H1 (cell line): Measurements from ENCODE around the gene WWC2. TPM values are rescaled to one million over a fixed set of nuclear protein-coding genes. Genes with fewer than 3 reads are reported as not detected.

Experiments
- CTCF ChIA-PET: fragments of 300-600 bp; sonication (Branson Sonifier 250); formaldehyde crosslinking; loops from one replicate; lab custom pipeline; 2021; ENCODE audit not compliant: partially characterized antibody; lab: Charles Lee
- POLR2A ChIA-PET: fragments of 300-600 bp; sonication (Branson Sonifier 250); formaldehyde crosslinking; loops from one replicate; lab custom pipeline; 2021; ENCODE audit warnings: inconsistent platforms; ENCODE audit not compliant: partially characterized antibody; lab: Charles Lee
- DNase-seq, 2 experiments: peaks; one replicate each; pipeline versions ENCODE4 v3.0.0 to v3.0.0-alpha.2; 2010 to 2022; ENCODE audit warnings: low spot score in 2 of 2, low read depth in 1 of 2, mixed read lengths in 1 of 2
- FAIRE-seq: peaks from 2 replicates; lab custom pipeline; 2011; peaks lifted over from hg19 to GRCh38; lab: Jason Lieb, UNC
- H2AFZ ChIP-seq: 2 replicates; pipeline ENCODE4 v1.8.1; 2012; ENCODE audit warnings: low read length, inconsistent platforms
- H2AK5ac ChIP-seq: 2 replicates; pipeline ENCODE4 v1.6.1; 2013; ENCODE audit warnings: low read depth, low read length
- H2BK120ac ChIP-seq: replicated peaks from 2 replicates; pipeline ENCODE3; 2013; ENCODE audit warnings: low read depth, low read length, inconsistent platforms
- H2BK12ac ChIP-seq: 2 replicates; pipeline ENCODE4 v1.6.1; 2013; ENCODE audit warnings: low read depth, low read length
- H2BK15ac ChIP-seq: 2 replicates; pipeline ENCODE4 v1.6.1; 2013; ENCODE audit warnings: low read length
- H2BK20ac ChIP-seq: 2 replicates; pipeline ENCODE4 v1.6.1; 2013; ENCODE audit warnings: low read length
- H2BK5ac ChIP-seq: 2 replicates; pipeline ENCODE4 v1.6.1; 2013; ENCODE audit warnings: low read depth, low read length
- H3K14ac ChIP-seq: 2 replicates; pipeline ENCODE4 v1.6.1; 2013; ENCODE audit warnings: inconsistent platforms; ENCODE audit not compliant: insufficient read length
- H3K18ac ChIP-seq: 2 replicates; pipeline ENCODE4 v1.6.1; 2013; ENCODE audit warnings: low read length; ENCODE audit errors: extremely low read depth
- H3K23ac ChIP-seq: 2 replicates; pipeline ENCODE4 v1.6.1; 2013; ENCODE audit warnings: inconsistent platforms; ENCODE audit not compliant: insufficient read length
- H3K23me2 ChIP-seq: 2 replicates; pipeline ENCODE4 v1.6.1; 2013; ENCODE audit warnings: low read depth, low read length
- H3K27ac ChIP-seq: 2 replicates; pipeline ENCODE4 v1.6.1; 2011; ENCODE audit warnings: low read depth, low read length, inconsistent platforms
- H3K27me3 ChIP-seq, 4 experiments: replicated peaks in 1 of 4; 1 replicate in 1 of 4; 2 replicates in 3 of 4; pipeline versions ENCODE4 v1.6.1 to v1.8.1; 2011 to 2013; ENCODE audit warnings: low read length in 3 of 4, mild to moderate bottlenecking in 3 of 4, inconsistent platforms in 2 of 4, mixed read lengths in 2 of 4, moderate library complexity in 1 of 4; ENCODE audit not compliant: control insufficient read depth in 3 of 4, insufficient read depth in 3 of 4; ENCODE audit errors: extremely low read depth in 1 of 4
- H3K36me3 ChIP-seq, 4 experiments: 2 replicates each; pipeline versions ENCODE4 v1.6.1 to v1.8.1; 2011 to 2013; ENCODE audit warnings: mild to moderate bottlenecking in 4 of 4, low read length in 3 of 4, moderate library complexity in 2 of 4, control low read depth in 1 of 4, inconsistent platforms in 1 of 4; ENCODE audit not compliant: insufficient read depth in 4 of 4, control insufficient read depth in 2 of 4
- H3K4ac ChIP-seq: replicated peaks from 2 replicates; pipeline ENCODE3; 2013; ENCODE audit warnings: low read length, low read depth, mixed read lengths, inconsistent platforms; ENCODE audit not compliant: insufficient read length
- H3K4me1 ChIP-seq, 4 experiments: replicated peaks in 1 of 4; 1 replicate in 1 of 4; 2 replicates in 3 of 4; pipeline versions ENCODE4 v1.6.1 to v1.8.1; 2011 to 2013; ENCODE audit warnings: low read length in 3 of 4, inconsistent platforms in 2 of 4, mixed read lengths in 1 of 4; ENCODE audit not compliant: insufficient read depth in 4 of 4, control insufficient read depth in 3 of 4
- H3K4me2 ChIP-seq, 2 experiments: 2 replicates each; pipeline versions ENCODE4 v1.6.1 to v1.8.1; 2011 to 2013; ENCODE audit warnings: low read depth in 2 of 2, low read length in 2 of 2, control low read depth in 1 of 2, inconsistent platforms in 1 of 2, mild to moderate bottlenecking in 1 of 2; ENCODE audit not compliant: insufficient read depth in 1 of 2
- H3K4me3 ChIP-seq, 4 experiments: fragments of 200-600, 300-600 bp in 1 of 4; sonication (generic), shearing (Covaris generic), sonication (Bioruptor Twin) in 1 of 4; 2 replicates each; pipeline versions ENCODE4 v1.5.1 to v1.8.1; 2011 to 2016; ENCODE audit warnings: low read length in 4 of 4, low read depth in 3 of 4, control low read depth in 2 of 4, inconsistent platforms in 2 of 4, mild to moderate bottlenecking in 2 of 4, mixed read lengths in 1 of 4, moderate library complexity in 1 of 4; ENCODE audit not compliant: insufficient read depth in 2 of 4; ENCODE audit errors: extremely low read depth in 1 of 4
- H3K56ac ChIP-seq: replicated peaks from 2 replicates; pipeline ENCODE3; 2013; ENCODE audit warnings: low read depth, mild to moderate bottlenecking, mixed read lengths, low read length, inconsistent platforms; ENCODE audit not compliant: insufficient read length
- H3K79me1 ChIP-seq: 2 replicates; pipeline ENCODE4 v1.6.1; 2013; ENCODE audit warnings: low read depth, low read length, control low read depth
- H3K79me2 ChIP-seq, 2 experiments: 2 replicates each; pipeline versions ENCODE4 v1.6.1 to v1.8.1; 2012 to 2013; ENCODE audit warnings: low read length in 2 of 2, mild to moderate bottlenecking in 2 of 2, inconsistent platforms in 1 of 2; ENCODE audit not compliant: insufficient read depth in 2 of 2, control insufficient read depth in 1 of 2
- H3K9ac ChIP-seq, 4 experiments: replicated peaks in 1 of 4; 1 replicate in 1 of 4; 2 replicates in 3 of 4; pipeline versions ENCODE4 v1.6.1 to v1.8.1; 2011 to 2013; ENCODE audit warnings: low read depth in 3 of 4, low read length in 3 of 4, control low read depth in 2 of 4, mild to moderate bottlenecking in 2 of 4, moderate library complexity in 2 of 4, inconsistent platforms in 1 of 4; ENCODE audit errors: extremely low read depth in 1 of 4
- H3K9me3 ChIP-seq, 2 experiments: 2 replicates each; pipeline versions ENCODE4 v1.6.1 to v1.8.1; 2012 to 2013; ENCODE audit warnings: mild to moderate bottlenecking in 2 of 2, moderate library complexity in 2 of 2, control low read depth in 1 of 2, inconsistent platforms in 1 of 2, low read depth in 1 of 2, low read length in 1 of 2, mixed read lengths in 1 of 2; ENCODE audit not compliant: insufficient read depth in 2 of 2
- H4K20me1 ChIP-seq, 2 experiments: replicated peaks in 1 of 2; 2 replicates each; pipeline versions ENCODE3 to v1.8.1; 2011 to 2013; ENCODE audit warnings: inconsistent platforms in 2 of 2, low read length in 2 of 2, mild to moderate bottlenecking in 1 of 2; ENCODE audit not compliant: insufficient read depth in 2 of 2, control insufficient read depth in 1 of 2
- H4K5ac ChIP-seq: 2 replicates; pipeline ENCODE4 v1.6.1; 2013; ENCODE audit warnings: low read length, low read depth, mixed read lengths, inconsistent platforms; ENCODE audit not compliant: insufficient read length
- H4K8ac ChIP-seq: 2 replicates; pipeline ENCODE4 v1.8.0; 2013; ENCODE audit warnings: mild to moderate bottlenecking, moderate library complexity, low read length, inconsistent platforms; ENCODE audit not compliant: insufficient read depth; ENCODE audit errors: extremely low read depth
- H4K91ac ChIP-seq: replicated peaks from 2 replicates; pipeline ENCODE3; 2013; ENCODE audit warnings: low read length, mixed read lengths, inconsistent platforms; ENCODE audit not compliant: insufficient read length
- EGR1 ChIP-seq: IDR thresholded peaks from 2 replicates; pipeline ENCODE4 v1.6.1; 2011; ENCODE audit warnings: low read depth, low read length, borderline replicate concordance
- EP300 ChIP-seq, 2 experiments: IDR thresholded peaks; 1 replicate in 1 of 2; 2 replicates in 1 of 2; pipeline ENCODE4 v1.6.1; 2011 to 2012; ENCODE audit warnings: low read depth in 2 of 2, low read length in 2 of 2, mild to moderate bottlenecking in 2 of 2, borderline replicate concordance in 1 of 2, inconsistent platforms in 1 of 2, moderate library complexity in 1 of 2
- KDM4A ChIP-seq: IDR thresholded peaks from one replicate; pipeline ENCODE4 v1.7.1; 2012; ENCODE audit warnings: low read depth, mild to moderate bottlenecking, moderate library complexity, low read length, inconsistent platforms; ENCODE audit not compliant: severe bottlenecking
- MAFK ChIP-seq: IDR thresholded peaks from 2 replicates; pipeline ENCODE4 v1.6.1; 2012; ENCODE audit warnings: low read depth, mild to moderate bottlenecking, improper control_type of control experiment, low read length
- WGBS, 2 experiments: shearing (Covaris generic) in 1 of 2; methylation state at CpG; one replicate each; pipeline versions ENCODE4 v1.1.6 to v1.1.7; 2013 to 2015; ENCODE audit warnings: low lambda C conversion rate in 2 of 2, mixed read lengths in 2 of 2, inconsistent platforms in 1 of 2, low coverage in 1 of 2, missing lambda C conversion rate in 1 of 2; ENCODE audit not compliant: insufficient replicate concordance in 2 of 2, insufficient coverage in 1 of 2, insufficient read length in 1 of 2; ENCODE audit errors: extremely low coverage in 1 of 2, missing lambda C conversion rate in 1 of 2; 5-methylcytosine and 5-hydroxymethylcytosine counted together
- polyA plus RNA-seq, 7 experiments: library from polyadenylated mRNA; depleted of rRNA in 3 of 7; stranded (reverse) in 5 of 7; unstranded in 2 of 7; fragments of >200 nt in 5 of 7; fragments of 200-250 nt in 2 of 7; gene quantifications; 1 replicate in 5 of 7; 2 replicates in 1 of 7; 4 replicates in 1 of 7; pipeline versions ENCODE4 v1.2.1 to v1.2.3, GENCODE V29; 2011 to 2013; ENCODE audit warnings: missing spikeins in 2 of 7, mixed read lengths in 2 of 7
- total RNA-seq: library from RNA; stranded (reverse); fragmentation: NEBNext Ultra II Directional; extraction: Animal tissue kit (Norgen Biotek cat#: 25700); gene quantifications from 2 replicates; pipeline ENCODE4 v1.2.1, GENCODE V29; 2021
- TF ChIP-seq, protein P1 (sequence below): IDR thresholded peaks from 2 replicates; pipeline ENCODE4 v1.6.1; 2011; ENCODE audit warnings: low read depth, mild to moderate bottlenecking, low read length; ENCODE audit not compliant: insufficient read depth
- TF ChIP-seq, protein P2 (sequence below), 3 experiments: IDR thresholded peaks; 1 replicate in 2 of 3; 2 replicates in 1 of 3; pipeline versions ENCODE4 v1.5.1 to v1.6.1; 2011; ENCODE audit warnings: low read length in 3 of 3, mild to moderate bottlenecking in 3 of 3, inconsistent platforms in 2 of 3, low read depth in 1 of 3, moderate library complexity in 1 of 3; ENCODE audit not compliant: insufficient read depth in 1 of 3; ENCODE audit errors: control extremely low read depth in 1 of 3

Gene WWC2
- total and polyA plus RNA-seq, 2 of the 8 experiments (the other 6 are each of a cell fraction or from before 2014, with no cell fraction given), result 17.6 to 135 TPM

DNA sequence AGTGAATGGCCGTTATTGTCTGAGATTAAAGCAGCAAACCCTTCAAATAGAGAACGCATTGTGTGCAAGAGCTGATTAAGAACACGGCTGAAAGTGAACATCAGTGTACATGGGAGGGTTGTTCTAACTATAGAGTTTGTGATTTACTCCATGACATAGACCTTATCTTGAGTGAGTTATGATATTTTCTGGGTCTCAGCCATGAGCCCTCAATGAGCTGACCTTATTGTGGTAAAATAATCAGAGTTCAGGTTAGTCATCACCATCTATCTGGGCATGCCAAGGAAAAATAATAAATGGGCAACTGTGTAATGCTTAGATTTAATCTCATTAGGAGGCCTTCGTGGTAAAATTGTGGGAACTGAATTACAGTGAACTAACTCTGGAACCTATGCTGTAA lies 256.3 kb downstream of the WWC2 start:
- no peak for FAIRE-seq

More for the DNA sequence above, 256.3 kb downstream of the WWC2 start:
- H4K8ac ChIP-seq, result no peak overlapping the region
- no peak overlapping the region for H3K4me3 ChIP-seq
- H3K4me1 ChIP-seq, result peaks cover 0 to 3% (median 1%) of the 10 kb centered on the region in 4 experiments; a peak in 3 of 7 replicates
- H3K9ac ChIP-seq, result no peak overlapping the region
- H3K79me2 ChIP-seq, result no peaks in the 10 kb centered on the region
- no peak overlapping the region for H3K56ac ChIP-seq
- H2BK20ac ChIP-seq, result no peak overlapping the region
- no peak overlapping the region for H2BK12ac ChIP-seq
- H3K14ac ChIP-seq, result no peak overlapping the region
- no peaks in the 10 kb centered on the region for H3K27me3 ChIP-seq
- no peak overlapping the region for H4K91ac ChIP-seq
- H3K27ac ChIP-seq, result no peak overlapping the region
- no peak overlapping the region for H4K5ac ChIP-seq
- H3K9me3 ChIP-seq, result no peaks in the 10 kb centered on the region
- POLR2A ChIA-PET, result no interaction called here
- H3K36me3 ChIP-seq, result no peaks in the 10 kb centered on the region
- no peak overlapping the region for H2BK15ac ChIP-seq
- no peak overlapping the region for H2BK5ac ChIP-seq
- H3K18ac ChIP-seq, result no peak overlapping the region
- TF ChIP-seq EP300 (IDR thresholded peaks at IDR 0.05; ENCODE audit: borderline replicate concordance in 1 of 2, low read depth in 2 of 2, low read length in 2 of 2) (no peak), EGR1 (no peak), KDM4A (no peak), MAFK (no peak)
- TF ChIP-seq, protein P1, sequence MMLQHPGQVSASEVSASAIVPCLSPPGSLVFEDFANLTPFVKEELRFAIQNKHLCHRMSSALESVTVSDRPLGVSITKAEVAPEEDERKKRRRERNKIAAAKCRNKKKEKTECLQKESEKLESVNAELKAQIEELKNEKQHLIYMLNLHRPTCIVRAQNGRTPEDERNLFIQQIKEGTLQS, result no peak
- TF ChIP-seq, protein P2, sequence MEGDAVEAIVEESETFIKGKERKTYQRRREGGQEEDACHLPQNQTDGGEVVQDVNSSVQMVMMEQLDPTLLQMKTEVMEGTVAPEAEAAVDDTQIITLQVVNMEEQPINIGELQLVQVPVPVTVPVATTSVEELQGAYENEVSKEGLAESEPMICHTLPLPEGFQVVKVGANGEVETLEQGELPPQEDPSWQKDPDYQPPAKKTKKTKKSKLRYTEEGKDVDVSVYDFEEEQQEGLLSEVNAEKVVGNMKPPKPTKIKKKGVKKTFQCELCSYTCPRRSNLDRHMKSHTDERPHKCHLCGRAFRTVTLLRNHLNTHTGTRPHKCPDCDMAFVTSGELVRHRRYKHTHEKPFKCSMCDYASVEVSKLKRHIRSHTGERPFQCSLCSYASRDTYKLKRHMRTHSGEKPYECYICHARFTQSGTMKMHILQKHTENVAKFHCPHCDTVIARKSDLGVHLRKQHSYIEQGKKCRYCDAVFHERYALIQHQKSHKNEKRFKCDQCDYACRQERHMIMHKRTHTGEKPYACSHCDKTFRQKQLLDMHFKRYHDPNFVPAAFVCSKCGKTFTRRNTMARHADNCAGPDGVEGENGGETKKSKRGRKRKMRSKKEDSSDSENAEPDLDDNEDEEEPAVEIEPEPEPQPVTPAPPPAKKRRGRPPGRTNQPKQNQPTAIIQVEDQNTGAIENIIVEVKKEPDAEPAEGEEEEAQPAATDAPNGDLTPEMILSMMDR (IDR thresholded peaks at IDR 0.05; ENCODE audit: control extremely low read depth in 1 of 3, insufficient read depth in 1 of 3, low read depth in 1 of 3, low read length in 3 of 3), result no peak
- TF ChIP-seq, all 59 proteins: peak for 0
- Histone ChIP-seq H2BK120ac (no peak overlapping the region), H3K4me2 (no peak overlapping the region), H2AFZ (no peak overlapping the region), H3K23me2 (no peaks in the 10 kb centered on the region), H4K20me1 (no peaks in the 10 kb centered on the region), H3K79me1 (no peaks in the 10 kb centered on the region), H2AK5ac (no peak overlapping the region), H3K23ac (no peak overlapping the region), H3K4ac (no peak overlapping the region)
- WGBS, 2 experiments, result 91% methylated on average over 4 of the region's 4 CpGs; no CpG with 5 or more reads in 1 of the 2 experiments
- CTCF ChIA-PET, result interaction anchor here (0.6 to 1.1 kb wide), 6 partner anchors 9 to 107 kb away, joined by 3 to 6 read pairs (median 4); no protein-coding TSS in a partner anchor
- no peak for DNase-seq
